Dermis microvascular lymphatic vessel endothelial cell (primary cell): ENCODE measurements around the gene IPCEF1. TPM values are rescaled to one million over a fixed set of nuclear protein-coding genes. Genes with fewer than 3 reads are reported as not detected.

Experiments
- DNase-seq, 2 donors: peaks; one replicate each; pipeline versions ENCODE4 v3.0.0 to v3.0.0-alpha.2; 2010; ENCODE audit warnings: low read depth in 2 of 2
- total RNA-seq: library from RNA; depleted of rRNA; stranded (reverse); fragments of >200 nt; gene quantifications from 2 replicates; pipeline ENCODE4 v1.2.1, GENCODE V29; 2014

Gene IPCEF1
- total RNA-seq, 1 donor from 2014 or later, result 3.2 TPM

DNA sequence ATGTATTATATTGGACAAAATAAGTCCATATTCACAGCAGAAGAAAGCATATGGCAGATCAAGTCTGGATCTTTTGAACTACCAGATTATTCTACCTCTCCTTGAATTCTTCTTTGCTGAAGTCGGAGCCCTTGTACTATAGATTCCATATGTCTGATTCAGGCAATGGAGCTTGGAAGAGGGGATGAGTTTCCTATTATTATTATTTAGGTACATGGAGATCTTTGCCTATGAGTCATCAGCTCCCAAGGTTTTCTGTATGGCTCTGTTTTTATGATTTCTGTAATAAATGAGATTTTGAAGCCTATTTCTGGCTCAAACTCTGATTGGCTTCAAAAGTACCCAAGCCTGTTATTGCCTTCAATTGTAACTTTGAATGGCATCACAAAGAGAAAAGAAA lies 245.6 kb downstream of the IPCEF1 start:
- no peak for DNase-seq

DNA sequence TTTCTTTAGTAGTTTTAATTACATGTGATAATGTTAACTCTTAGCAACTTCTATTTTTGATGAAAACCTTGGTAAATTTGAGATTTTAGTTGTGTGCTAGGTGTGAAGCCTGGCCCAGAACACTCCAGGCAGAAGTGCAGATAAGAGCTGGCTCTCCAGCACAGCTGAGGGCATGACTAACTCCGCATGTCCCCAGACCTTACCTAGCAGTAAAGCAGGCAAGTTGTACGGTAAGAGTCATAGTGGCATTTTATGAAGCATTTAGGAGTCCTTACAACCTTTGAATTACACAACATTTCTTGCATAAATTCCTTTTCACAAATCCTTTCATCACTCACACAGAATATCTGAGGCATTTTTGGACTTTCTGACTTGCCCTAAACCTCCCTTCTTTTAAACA lies 250.4 kb downstream of the IPCEF1 start:
- no peak for DNase-seq

Other genes with a start within 250 kb of the IPCEF1 start
- 6.8 and 8.3 TPM in 2 replicates for gene CNKSR3, start 153.9 kb upstream of the IPCEF1 start, total RNA-seq